HG03565 (cell line): ENCODE results near the gene SPACA6.
"Not testable (repeated sequence)": the region's sequence is repeated elsewhere in the genome, so short reads cannot be mapped to it uniquely, and the experiment has no call there.

ENCODE experiments used
- ATAC-seq: cut with Tn5 transposase; IDR thresholded peaks from one replicate; pipeline ENCODE4 v1.9.1; 2021; ENCODE audit warnings: mild to moderate bottlenecking, moderate library complexity; ENCODE audit not compliant: unreplicated experiment

SPACA6 gene

GRCh38 chr19:51693260-51693659 is at the start of gene SPACA6:
Gene SPACA6 (plus strand): TSS chr19:51693330. CDS start chr19:51693527, 197 bp downstream.
- no peak for ATAC-seq

GRCh38 chr19:51644636-51645271 is 48.4 kb upstream of the SPACA6 start:
- ATAC-seq: no peak

- not testable (repeated sequence) for ATAC-seq
These were observed 46.4 kb upstream of the SPACA6 start, which contains the start of gene SIGLEC14 for GRCh38 chr19:51646730-51647129. Gene SIGLEC14 (minus strand): TSS chr19:51646825. CDS start chr19:51646759, 66 bp downstream.

GRCh38 chr19:51647318-51647717 is 45.8 kb upstream of the SPACA6 start:
- no peak for ATAC-seq

GRCh38 chr19:51651216-51651846 is 41.8 kb upstream of the SPACA6 start:
- ATAC-seq: no peak

GRCh38 chr19:51652266-51652665 is 40.9 kb upstream of the SPACA6 start:
- ATAC-seq: no peak

- ATAC-seq: no peak
These were observed 40.0 kb upstream of the SPACA6 start for GRCh38 chr19:51653162-51653561.

- ATAC-seq: no peak
These were observed 38.3 kb upstream of the SPACA6 start for GRCh38 chr19:51654783-51655182.

- no peak for ATAC-seq
These were observed 32.0 kb upstream of the SPACA6 start for GRCh38 chr19:51660975-51661600.

GRCh38 chr19:51663650-51664049 is 29.5 kb upstream of the SPACA6 start:
- ATAC-seq: no peak

GRCh38 chr19:51664131-51664530 is 29.0 kb upstream of the SPACA6 start:
- no peak for ATAC-seq

- no peak for ATAC-seq
These were observed 28.1 kb upstream of the SPACA6 start for GRCh38 chr19:51664997-51665396.

GRCh38 chr19:51668216-51668615 is 24.9 kb upstream of the SPACA6 start:
- ATAC-seq: no peak

GRCh38 chr19:51675911-51676565 is 17.1 kb upstream of the SPACA6 start:
- not testable (repeated sequence) for ATAC-seq

- no peak for ATAC-seq
These were observed 16.5 kb upstream of the SPACA6 start for GRCh38 chr19:51676566-51677083.

- ATAC-seq: no peak
These were observed 12.7 kb upstream of the SPACA6 start for GRCh38 chr19:51680474-51680873.

- no peak for ATAC-seq
These were observed 11.7 kb upstream of the SPACA6 start for GRCh38 chr19:51681286-51681941.

GRCh38 chr19:51686171-51686570 is 7.0 kb upstream of the SPACA6 start:
- ATAC-seq: no peak

- ATAC-seq: no peak
These were observed 5.1 kb upstream of the SPACA6 start for GRCh38 chr19:51687791-51688670.
